ENCODE results near the gene GMPS.

GMPS gene

GRCh38 chr3:155886915-155887314 lies 16.5 kb downstream of the GMPS start:
- TF ChIP-seq, protein P1, sequence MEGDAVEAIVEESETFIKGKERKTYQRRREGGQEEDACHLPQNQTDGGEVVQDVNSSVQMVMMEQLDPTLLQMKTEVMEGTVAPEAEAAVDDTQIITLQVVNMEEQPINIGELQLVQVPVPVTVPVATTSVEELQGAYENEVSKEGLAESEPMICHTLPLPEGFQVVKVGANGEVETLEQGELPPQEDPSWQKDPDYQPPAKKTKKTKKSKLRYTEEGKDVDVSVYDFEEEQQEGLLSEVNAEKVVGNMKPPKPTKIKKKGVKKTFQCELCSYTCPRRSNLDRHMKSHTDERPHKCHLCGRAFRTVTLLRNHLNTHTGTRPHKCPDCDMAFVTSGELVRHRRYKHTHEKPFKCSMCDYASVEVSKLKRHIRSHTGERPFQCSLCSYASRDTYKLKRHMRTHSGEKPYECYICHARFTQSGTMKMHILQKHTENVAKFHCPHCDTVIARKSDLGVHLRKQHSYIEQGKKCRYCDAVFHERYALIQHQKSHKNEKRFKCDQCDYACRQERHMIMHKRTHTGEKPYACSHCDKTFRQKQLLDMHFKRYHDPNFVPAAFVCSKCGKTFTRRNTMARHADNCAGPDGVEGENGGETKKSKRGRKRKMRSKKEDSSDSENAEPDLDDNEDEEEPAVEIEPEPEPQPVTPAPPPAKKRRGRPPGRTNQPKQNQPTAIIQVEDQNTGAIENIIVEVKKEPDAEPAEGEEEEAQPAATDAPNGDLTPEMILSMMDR (conservative IDR thresholded peaks at IDR 0.05; ENCODE audit: low read depth, low read length), result no peak
- Histone ChIP-seq H3K4me1 (ENCODE audit: low read depth, poor library complexity, severe bottlenecking) (peaks cover 33% of the 10 kb centered on the region), H3K4me2 (no peak overlapping the region), H3K27ac (no peak overlapping the region), H3K4me3 (IDR thresholded peaks at IDR 0.05; ENCODE audit: insufficient read depth, low read depth, low read length) (no peak overlapping the region), H3K79me2 (ENCODE audit: insufficient read depth, low read depth) (peaks cover 98% of the 10 kb centered on the region), H4K20me1 (ENCODE audit: insufficient read depth) (peaks cover 47% of the 10 kb centered on the region), H3K36me3 (ENCODE audit: insufficient read depth) (no peaks in the 10 kb centered on the region), H2AFZ (ENCODE audit: low read depth) (no peak overlapping the region), H3K27me3 (ENCODE audit: insufficient read depth, low read depth) (no peaks in the 10 kb centered on the region), H3K9ac (no peak overlapping the region)

DNA sequence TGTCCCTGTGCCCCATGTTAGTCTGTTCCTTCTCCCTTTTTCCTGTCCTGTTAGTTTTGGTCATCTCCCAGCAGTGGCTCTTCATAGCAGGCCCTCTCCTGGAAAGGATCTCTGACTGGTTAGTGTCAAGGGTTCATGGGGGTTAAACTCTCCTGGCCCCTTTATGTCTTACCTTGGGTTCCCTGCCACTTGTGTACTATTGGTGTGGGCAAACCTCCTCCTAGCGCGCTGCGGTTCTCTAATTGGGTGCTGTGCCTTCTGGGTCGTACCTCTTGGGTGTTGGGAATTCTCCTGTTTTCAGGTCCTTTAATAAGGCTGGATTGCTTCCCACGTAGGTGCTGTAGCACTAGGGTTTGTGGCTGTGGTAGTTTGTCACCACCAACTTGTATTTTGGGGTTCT lies 18.8 kb downstream of the GMPS start:
- H3K36me3 ChIP-seq (ENCODE audit: insufficient read depth), result peaks cover 6% of the 10 kb centered on the region; the same call in 1 of the 2 replicates
- H4K20me1 ChIP-seq (ENCODE audit: insufficient read depth), result peaks cover 38% of the 10 kb centered on the region
- H3K9ac ChIP-seq, result no peak overlapping the region
- H2AFZ ChIP-seq (ENCODE audit: low read depth), result no peak overlapping the region
- H3K4me1 ChIP-seq (ENCODE audit: low read depth, poor library complexity, severe bottlenecking), result peaks cover 37% of the 10 kb centered on the region
- no peak overlapping the region for H3K4me2 ChIP-seq
- TF ChIP-seq, protein P1 (conservative IDR thresholded peaks at IDR 0.05; ENCODE audit: low read depth, low read length), result no peak
- H3K79me2 ChIP-seq (ENCODE audit: insufficient read depth, low read depth), result peaks cover 95% of the 10 kb centered on the region
- H3K27ac ChIP-seq, result no peak overlapping the region
- H3K4me3 ChIP-seq (IDR thresholded peaks at IDR 0.05; ENCODE audit: insufficient read depth, low read depth, low read length), result no peak overlapping the region
- no peaks in the 10 kb centered on the region for H3K27me3 ChIP-seq (ENCODE audit: insufficient read depth, low read depth)

DNA sequence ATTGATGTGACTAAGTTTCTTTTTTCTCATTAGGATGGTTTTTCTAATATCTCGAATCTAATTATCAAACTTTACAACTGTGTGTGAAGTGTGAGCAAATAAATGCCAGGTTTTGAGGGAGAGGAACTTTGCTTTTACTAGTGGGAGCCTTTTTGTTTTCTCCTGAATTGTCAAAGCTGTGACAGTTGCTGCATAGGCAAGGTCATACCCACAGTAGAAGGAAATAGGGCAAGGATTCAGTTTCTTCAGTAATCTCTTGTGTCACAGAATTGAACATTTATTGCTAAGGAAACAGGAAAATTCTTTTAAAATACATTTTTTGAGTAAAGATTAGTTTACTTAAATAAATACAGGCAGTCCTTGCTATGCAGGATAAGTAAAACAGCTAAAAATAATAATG lies 19.5 kb downstream of the GMPS start:
- TF ChIP-seq, protein P1 (conservative IDR thresholded peaks at IDR 0.05; ENCODE audit: low read depth, low read length), result no peak
- H3K36me3 ChIP-seq (ENCODE audit: insufficient read depth), result peaks cover 6% of the 10 kb centered on the region; the same call in 1 of the 2 replicates
- H3K9ac ChIP-seq, result no peak overlapping the region
- H3K27me3 ChIP-seq (ENCODE audit: insufficient read depth, low read depth), result no peaks in the 10 kb centered on the region
- H3K4me2 ChIP-seq, result no peak overlapping the region
- peaks cover 38% of the 10 kb centered on the region for H4K20me1 ChIP-seq (ENCODE audit: insufficient read depth)
- H3K4me1 ChIP-seq (ENCODE audit: low read depth, poor library complexity, severe bottlenecking), result peaks cover 32% of the 10 kb centered on the region
- H3K4me3 ChIP-seq (IDR thresholded peaks at IDR 0.05; ENCODE audit: insufficient read depth, low read depth, low read length), result no peak overlapping the region
- H3K27ac ChIP-seq, result no peak overlapping the region
- H2AFZ ChIP-seq (ENCODE audit: low read depth), result no peak overlapping the region
- peaks cover 88% of the 10 kb centered on the region for H3K79me2 ChIP-seq (ENCODE audit: insufficient read depth, low read depth)

GRCh38 chr3:155890671-155891190 lies 20.3 kb downstream of the GMPS start:
- H4K20me1 ChIP-seq (ENCODE audit: insufficient read depth), result peaks cover 33% of the 10 kb centered on the region
- H3K4me3 ChIP-seq (IDR thresholded peaks at IDR 0.05; ENCODE audit: insufficient read depth, low read depth, low read length), result no peak overlapping the region
- TF ChIP-seq, protein P1 (conservative IDR thresholded peaks at IDR 0.05; ENCODE audit: low read depth, low read length), result no peak
- H3K79me2 ChIP-seq (ENCODE audit: insufficient read depth, low read depth), result peaks cover 80% of the 10 kb centered on the region
- no peak overlapping the region for H3K9ac ChIP-seq
- no peak overlapping the region for H3K27ac ChIP-seq
- H3K4me2 ChIP-seq, result no peak overlapping the region
- H3K4me1 ChIP-seq (ENCODE audit: low read depth, poor library complexity, severe bottlenecking), result peaks cover 25% of the 10 kb centered on the region
- H3K36me3 ChIP-seq (ENCODE audit: insufficient read depth), result peaks cover 6% of the 10 kb centered on the region; the same call in 1 of the 2 replicates
- H2AFZ ChIP-seq (ENCODE audit: low read depth), result no peak overlapping the region
- no peaks in the 10 kb centered on the region for H3K27me3 ChIP-seq (ENCODE audit: insufficient read depth, low read depth)

Measured in KMS-11 (cell line).